Sigmoid colon (tissue), 7 donors: ENCODE results near the gene C11orf86. TPM values are rescaled to one million over a fixed set of nuclear protein-coding genes. Genes with fewer than 3 reads are reported as not detected.

Source experiments
- DNase-seq: peaks from one replicate; pipeline ENCODE4 v3.0.0-alpha.2; 2019
- H3K27ac ChIP-seq, 4 donors: fragments of 200-600 bp; sonication (generic); one replicate each; pipeline ENCODE4 v1.5.1; 2016 to 2019; ENCODE audit warnings: mild to moderate bottlenecking in 1 of 4
- H3K27me3 ChIP-seq, 3 donors: fragments of 200-600 bp; sonication (generic); one replicate each; pipeline ENCODE4 v1.5.1; 2019; ENCODE audit warnings: mild to moderate bottlenecking in 1 of 3
- H3K36me3 ChIP-seq, 4 donors: fragments of 200-600 bp; sonication (generic); one replicate each; pipeline ENCODE4 v1.5.1; 2016 to 2019
- H3K4me1 ChIP-seq, 4 donors: fragments of 200-600 bp; sonication (generic); one replicate each; pipeline ENCODE4 v1.5.1; 2017 to 2019
- H3K4me3 ChIP-seq, 4 donors: fragments of 200-600 bp; sonication (generic); one replicate each; pipeline ENCODE4 v1.5.1; 2017 to 2019; ENCODE audit warnings: mild to moderate bottlenecking in 2 of 4, moderate library complexity in 1 of 4
- H3K9me3 ChIP-seq, 4 donors: fragments of 200-600 bp in 3 of 4; sonication (generic) in 3 of 4; one replicate each; pipeline versions ENCODE4 v1.5.1 to v1.6.1; 2013 to 2019
- CTCF ChIP-seq, 4 experiments: fragments of 450-650 bp in 3 of 4; fragments of 200-600 bp in 1 of 4; IDR thresholded peaks; one replicate each; pipeline ENCODE4 v1.5.1; 2016 to 2019; ENCODE audit warnings: antibody characterized with exemption in 4 of 4, mild to moderate bottlenecking in 3 of 4, moderate library complexity in 2 of 4
- EP300 ChIP-seq, 4 donors: sonication (generic); formaldehyde crosslinking; IDR thresholded peaks; one replicate each; pipeline ENCODE4 v1.6.1; 2017; ENCODE audit warnings: antibody characterized with exemption in 4 of 4
- POLR2A ChIP-seq, 2 donors: fragments of 450-650 bp; IDR thresholded peaks; one replicate each; pipeline ENCODE4 v1.6.1; 2016; ENCODE audit warnings: antibody characterized with exemption in 2 of 2, mild to moderate bottlenecking in 2 of 2, moderate library complexity in 2 of 2
- POLR2AphosphoS5 ChIP-seq, 4 donors: sonication (generic); formaldehyde crosslinking; IDR thresholded peaks; one replicate each; pipeline ENCODE4 v1.6.1; 2017; ENCODE audit warnings: antibody characterized with exemption in 4 of 4
- WGBS, 2 donors: extraction: QIAGEN DNeasy Blood & Tissue Kit; methylation state at CpG; one replicate each; pipeline ENCODE4 v1.1.7; 2013; 5-methylcytosine and 5-hydroxymethylcytosine counted together
- intact Hi-C: fragments of 100-400 bp; cut with DNase I; formaldehyde crosslinking; loops from one replicate; pipeline ENCODE4 v1.15.1; 2023
- polyA plus RNA-seq, 3 donors: library from polyadenylated mRNA; stranded (reverse); fragments of 200-250 nt; gene quantifications; one replicate each; pipeline ENCODE4 v1.2.3, GENCODE V29; 2013
- total RNA-seq, 4 donors: library from RNA; depleted of rRNA; stranded (reverse); fragments of >200 nt; gene quantifications; one replicate each; pipeline ENCODE4 v1.1.0, GENCODE V29; 2016
- donor health status: healthy with polysubstance abuse.
- donor health status: Bipolar disorder and iron deficiency.
- donor health status: healthy.

The C11orf86 gene
- total and polyA plus RNA-seq, 7 donors = 61.0 to 297 (median 132) TPM; not detected in 4

GRCh38 chr11:66951927-66952337 lies 23.2 kb upstream of the C11orf86 start:
- H3K4me3 ChIP-seq = no peak overlapping the region
- intact Hi-C loops = no loop called here
- no peaks in the 10 kb centered on the region for H3K27me3 ChIP-seq
- no peak overlapping the region for H3K27ac ChIP-seq
- DNase-seq = no peak
- H3K9me3 ChIP-seq = no peaks in the 10 kb centered on the region
- peaks cover 0 to 4% (median 0%) of the 10 kb centered on the region in 4 donors for H3K36me3 ChIP-seq
- TF ChIP-seq POLR2A (IDR thresholded peaks at IDR 0.05) (peak in 1 of 2 donors; percentile 19), CTCF (IDR thresholded peaks at IDR 0.05) (no peak)
- peaks cover 0 to under 1% (median 0%) of the 10 kb centered on the region in 4 donors for H3K4me1 ChIP-seq
- WGBS, 2 donors = 19 to 57% methylated on average over 7 of the region's 7 CpGs

DNA sequence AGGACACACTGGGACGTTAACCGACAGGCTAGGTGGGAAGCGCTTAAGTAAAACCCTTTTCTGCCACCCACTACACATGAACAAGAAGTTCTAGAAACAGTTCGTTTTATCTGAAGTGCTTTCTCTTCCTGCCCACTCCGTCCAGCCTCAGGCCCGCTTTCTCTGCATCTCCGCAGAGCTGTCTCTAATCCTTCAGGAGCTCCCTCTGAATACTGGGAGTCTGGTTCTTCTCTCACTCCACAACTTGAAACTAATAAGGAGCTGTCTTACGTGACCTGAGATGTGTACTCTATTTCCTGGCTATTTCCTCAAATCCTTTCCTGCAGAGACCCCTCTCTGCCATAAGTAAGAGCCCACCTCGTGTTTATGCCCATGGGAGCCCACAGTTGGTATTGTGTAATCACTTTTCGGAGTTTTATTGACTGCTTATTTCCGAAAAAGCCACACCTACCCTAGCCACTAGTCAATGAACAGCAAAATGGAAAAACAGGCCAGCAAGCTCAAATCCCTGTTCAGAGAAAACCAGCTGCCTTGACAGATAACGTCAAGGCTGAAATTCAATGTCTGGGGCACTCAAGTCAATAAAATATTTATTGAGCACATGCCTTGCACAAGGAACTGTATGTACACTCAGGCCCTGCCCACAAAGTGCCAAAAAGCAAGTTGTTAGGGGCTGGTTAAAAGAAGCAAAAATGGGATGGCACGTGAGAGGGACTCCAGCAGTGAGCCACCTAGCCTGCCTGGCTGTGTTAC lies 21.8 kb upstream of the C11orf86 start:
- Histone ChIP-seq H3K36me3 (peaks cover 0 to 4% (median 0%) of the 10 kb centered on the region in 4 donors), H3K27ac (no peak overlapping the region), H3K4me3 (no peak overlapping the region), H3K4me1 (peaks cover 0 to 10% (median 8%) of the 10 kb centered on the region in 4 donors), H3K27me3 (no peaks in the 10 kb centered on the region), H3K9me3 (no peaks in the 10 kb centered on the region)
- no peak for TF ChIP-seq POLR2A (IDR thresholded peaks at IDR 0.05)
- TF ChIP-seq POLR2AphosphoS5 (IDR thresholded peaks at IDR 0.05) = no peak
- no peak for TF ChIP-seq EP300 (IDR thresholded peaks at IDR 0.05)
- no peak for TF ChIP-seq CTCF (IDR thresholded peaks at IDR 0.05)
- intact Hi-C loops = no loop called here
- no peak for DNase-seq
- WGBS, 2 donors = 54 to 80% methylated on average over 13 of the region's 13 CpGs

DNA sequence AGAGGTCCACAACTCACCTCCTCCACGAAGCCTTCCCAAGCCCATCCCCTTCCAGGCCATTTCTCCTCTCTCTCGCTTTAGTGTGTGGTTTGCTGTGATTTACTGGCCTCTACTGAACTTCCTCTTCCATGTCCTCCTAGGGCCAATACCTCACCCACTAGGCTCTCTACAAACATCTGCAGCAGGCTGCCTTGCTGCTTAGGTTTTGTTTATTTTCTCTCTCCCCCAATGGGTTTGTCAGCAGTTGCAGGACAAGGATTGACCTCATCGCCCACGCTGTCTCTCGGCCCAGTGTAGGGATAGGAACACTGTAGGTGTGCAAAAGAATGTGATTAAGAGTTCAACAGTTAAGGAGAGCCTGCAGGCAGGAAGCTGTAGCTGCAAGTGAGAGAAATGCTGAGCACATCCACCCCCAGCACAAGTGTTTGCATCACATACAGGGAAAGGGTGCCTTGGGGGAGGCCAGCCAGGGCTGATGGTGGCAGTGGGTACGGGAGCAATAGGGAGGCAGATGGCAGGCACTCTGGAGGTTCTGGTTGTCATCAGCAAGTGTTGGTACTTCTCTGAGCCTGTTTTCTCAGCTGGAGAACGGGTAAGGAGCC lies 18.3 kb upstream of the C11orf86 start:
- 56 to 74% methylated on average over 7 of the region's 7 CpGs for WGBS, 2 donors
- H3K27ac ChIP-seq = peak overlapping the region in 2 of 4 donors; percentile 80 to 81
- peak; percentile 70 for DNase-seq
- H3K27me3 ChIP-seq = no peaks in the 10 kb centered on the region
- intact Hi-C loops = no loop called here
- H3K4me3 ChIP-seq = no peak overlapping the region
- H3K36me3 ChIP-seq = peaks cover 0 to 3% (median 0%) of the 10 kb centered on the region in 4 donors
- H3K9me3 ChIP-seq = no peaks in the 10 kb centered on the region
- no peak for TF ChIP-seq POLR2AphosphoS5 (IDR thresholded peaks at IDR 0.05)
- TF ChIP-seq CTCF (IDR thresholded peaks at IDR 0.05) = no peak
- no peak for TF ChIP-seq EP300 (IDR thresholded peaks at IDR 0.05)
- no peak for TF ChIP-seq POLR2A (IDR thresholded peaks at IDR 0.05)
- H3K4me1 ChIP-seq = peaks cover 0 to 17% (median 14%) of the 10 kb centered on the region in 4 donors

DNA sequence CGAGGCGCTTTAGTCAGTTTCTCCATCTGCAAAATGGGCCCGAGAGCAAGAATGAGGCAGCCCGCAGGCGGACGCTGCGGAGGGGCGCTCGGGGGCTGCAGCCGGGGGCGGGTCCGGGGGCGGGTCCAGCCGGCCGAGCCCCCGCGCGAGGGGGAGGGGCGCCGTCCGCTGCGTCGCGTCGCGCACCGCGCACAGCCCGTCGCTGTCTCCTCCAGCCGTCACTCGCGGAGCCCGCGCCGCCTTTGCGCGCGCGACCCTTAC lies 17.2 kb upstream of the C11orf86 start:
- peak overlapping the region; percentile 55 to 80 (median 70) for H3K4me3 ChIP-seq
- H3K36me3 ChIP-seq = no peaks in the 10 kb centered on the region
- H3K27ac ChIP-seq = peak overlapping the region; percentile 76 to 81 (median 78)
- peaks cover 0 to 17% (median 14%) of the 10 kb centered on the region in 4 donors for H3K4me1 ChIP-seq
- DNase-seq = no peak
- H3K9me3 ChIP-seq = no peaks in the 10 kb centered on the region
- no peak for TF ChIP-seq CTCF (IDR thresholded peaks at IDR 0.05)
- TF ChIP-seq EP300 (IDR thresholded peaks at IDR 0.05) = no peak
- no peak for TF ChIP-seq POLR2AphosphoS5 (IDR thresholded peaks at IDR 0.05)
- 2% methylated on average over 40 of the region's 40 CpGs for WGBS, 2 donors
- no peaks in the 10 kb centered on the region for H3K27me3 ChIP-seq
- intact Hi-C loops = no loop called here
